Thyroid gland (tissue), 4 donors: ENCODE data around the gene NR0B2.

Experiments
- CTCF ChIP-seq, 6 experiments: fragments of 200-600 bp in 3 of 6; fragments of 450-650 bp in 3 of 6; sonication (generic) in 3 of 6; IDR thresholded peaks; one replicate each; pipeline ENCODE4 v1.5.1; 2016 to 2019; ENCODE audit warnings: antibody characterized with exemption in 6 of 6, mild to moderate bottlenecking in 2 of 6, inconsistent platforms in 1 of 6, moderate library complexity in 1 of 6
- POLR2A ChIP-seq, 2 donors: fragments of 450-650 bp; IDR thresholded peaks; one replicate each; pipeline ENCODE4 v1.6.1; 2017; ENCODE audit warnings: antibody characterized with exemption in 2 of 2, mild to moderate bottlenecking in 2 of 2, moderate library complexity in 1 of 2

GRCh38 chr1:26950602-26951001 is 36.8 kb upstream of the NR0B2 start:
- TF ChIP-seq CTCF (IDR thresholded peaks at IDR 0.05) (no peak), POLR2A (IDR thresholded peaks at IDR 0.05) (no peak)
